ENCODE measurements around the gene SLC6A20.
"Not testable (repeated sequence)": the region's sequence is repeated elsewhere in the genome, so short reads cannot be mapped to it uniquely, and the experiment has no call there.

The SLC6A20 gene

DNA sequence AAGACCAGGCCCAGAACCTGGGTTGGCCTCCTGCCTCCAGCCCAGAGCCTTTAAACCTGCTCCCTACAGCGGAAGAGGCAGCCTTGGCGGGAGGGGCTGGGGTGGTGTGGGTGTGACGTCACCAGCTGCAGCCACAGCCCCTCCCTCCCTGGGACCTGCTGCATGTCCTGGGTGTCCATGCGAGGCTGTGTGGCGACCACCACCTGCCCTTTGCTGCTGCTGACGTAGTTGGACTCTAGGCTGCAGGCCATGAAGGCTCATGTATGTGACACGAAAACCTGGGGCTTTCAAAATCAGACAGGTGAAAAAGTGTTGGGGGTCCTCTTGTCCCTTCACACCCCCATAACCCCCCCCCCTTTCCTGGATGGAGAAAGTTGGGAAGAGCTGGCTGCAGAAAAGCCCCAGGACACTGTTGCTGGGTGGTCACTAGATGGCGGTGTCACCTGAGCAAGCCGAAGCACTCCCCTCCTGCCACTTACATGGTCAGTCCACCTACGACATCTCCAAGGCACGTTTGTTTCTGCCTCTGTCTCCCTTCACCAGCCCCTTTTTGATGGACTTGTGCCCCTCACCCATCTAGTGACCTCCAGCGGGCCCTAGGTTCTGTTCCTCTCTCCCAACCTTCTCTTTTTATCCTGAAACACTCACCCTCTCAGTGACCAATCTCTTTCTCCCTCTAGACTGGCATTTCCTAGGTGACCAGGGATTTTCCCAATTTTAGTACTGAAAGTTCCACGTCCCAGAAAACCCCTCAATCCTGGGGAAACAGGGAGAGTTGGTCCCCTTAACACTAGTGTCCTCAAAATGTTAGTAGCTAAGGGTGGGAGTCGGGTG lies 35.2 kb downstream of the SLC6A20 start:
- peak; percentile 64 for DNase-seq (ENCODE audit: low spot score)

DNA sequence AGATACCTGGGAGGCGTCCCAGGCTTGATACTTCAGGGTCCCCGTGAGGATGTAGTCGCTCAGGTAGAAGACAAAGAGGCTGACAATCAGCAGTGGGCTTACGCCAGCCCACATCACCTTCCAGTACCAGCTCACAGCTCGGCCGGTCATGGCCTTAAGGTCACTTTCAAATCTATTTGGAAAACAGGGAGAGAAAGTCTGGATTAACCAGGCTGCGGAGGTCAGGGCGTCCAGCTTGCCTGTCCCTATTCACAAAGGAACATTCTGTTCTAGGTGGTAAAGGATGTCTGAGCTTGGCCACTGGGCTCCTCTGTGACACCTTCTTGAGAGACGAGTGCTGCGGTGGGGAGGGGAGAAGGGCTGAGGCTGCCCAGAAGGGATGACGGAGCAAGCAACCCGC lies 36.5 kb downstream of the SLC6A20 start:
- no peak for DNase-seq (ENCODE audit: low spot score)

DNA sequence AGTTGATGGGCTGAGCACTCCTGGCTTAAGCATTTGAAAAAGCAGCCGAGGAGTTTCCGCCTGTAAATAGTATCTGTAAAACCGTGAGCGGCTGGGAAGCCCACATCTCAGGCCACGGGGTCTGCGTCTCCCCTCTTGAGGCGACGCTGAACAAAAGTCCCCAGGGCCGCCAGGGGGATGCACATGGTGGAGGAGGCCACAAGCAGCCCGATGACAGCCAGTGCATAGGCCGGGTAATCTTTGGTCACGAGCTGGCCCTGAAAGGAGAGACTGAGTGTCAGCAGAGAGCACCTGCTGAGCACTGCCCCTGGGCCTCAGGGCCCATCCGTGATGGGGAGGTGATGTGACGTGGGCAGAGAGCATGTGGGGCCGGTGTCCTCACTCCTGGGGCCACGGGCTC lies 37.5 kb downstream of the SLC6A20 start:
- peak; percentile 10 for DNase-seq (ENCODE audit: low spot score)

DNA sequence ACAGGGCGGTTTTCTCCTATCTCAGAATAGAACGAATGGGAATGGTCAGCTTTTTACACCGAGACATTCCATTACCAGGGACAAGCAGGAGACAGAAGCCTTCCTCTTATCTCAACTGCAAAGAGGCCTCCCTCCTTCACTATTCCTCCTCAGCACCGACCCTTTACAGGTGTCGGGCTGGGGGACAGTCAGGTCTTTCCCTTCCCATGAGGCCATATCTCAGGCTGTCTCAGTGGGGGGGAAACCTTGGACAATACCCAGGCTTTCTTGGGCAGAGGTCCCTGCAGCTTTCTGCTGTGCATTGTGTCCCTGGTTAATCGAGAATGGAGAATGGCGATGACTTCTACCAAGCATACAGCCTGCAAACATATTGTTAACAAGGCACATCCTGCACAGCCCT lies 39.2 kb downstream of the SLC6A20 start:
- DNase-seq (ENCODE audit: low spot score), result not testable (repeated sequence)

DNA sequence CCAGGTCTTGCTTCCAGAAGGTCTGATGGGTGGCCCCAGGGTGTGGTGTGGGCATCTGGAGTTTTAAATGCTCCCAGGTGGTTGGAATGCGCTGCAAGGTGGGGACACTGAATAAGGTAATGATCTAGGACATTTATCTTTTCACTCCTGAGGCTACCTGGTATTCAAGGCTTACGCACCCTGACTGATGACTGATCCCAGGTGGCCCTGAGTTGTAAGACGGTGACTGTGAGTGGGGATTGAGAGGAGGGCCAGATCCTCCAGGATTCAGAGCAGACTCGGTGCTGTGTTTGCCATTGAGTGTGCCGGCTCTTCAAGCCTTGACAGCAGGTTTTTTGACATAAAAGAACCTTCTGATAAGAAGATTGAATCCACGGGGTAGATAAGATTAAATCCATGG lies 40.3 kb downstream of the SLC6A20 start:
- DNase-seq (ENCODE audit: low spot score), result no peak

DNA sequence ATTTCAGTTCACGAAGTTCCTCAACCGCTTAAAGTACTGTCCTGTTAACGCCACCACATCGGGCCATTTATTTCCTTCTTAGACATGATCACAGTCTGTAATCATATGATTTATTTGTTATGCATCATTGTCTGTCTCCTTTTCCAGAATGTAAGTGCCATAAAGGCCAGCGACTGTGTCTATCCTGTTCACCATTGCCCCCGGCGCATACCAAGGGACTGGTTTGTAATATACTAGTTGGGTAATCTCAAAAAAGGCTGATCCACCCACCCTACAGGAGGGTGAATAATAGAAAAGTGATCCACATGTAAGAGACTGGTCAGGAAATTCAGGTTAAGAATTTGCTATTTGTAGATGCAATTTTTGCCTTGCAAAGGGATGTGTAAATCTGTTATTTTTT lies 41.9 kb downstream of the SLC6A20 start:
- no peak for DNase-seq (ENCODE audit: low spot score)

DNA sequence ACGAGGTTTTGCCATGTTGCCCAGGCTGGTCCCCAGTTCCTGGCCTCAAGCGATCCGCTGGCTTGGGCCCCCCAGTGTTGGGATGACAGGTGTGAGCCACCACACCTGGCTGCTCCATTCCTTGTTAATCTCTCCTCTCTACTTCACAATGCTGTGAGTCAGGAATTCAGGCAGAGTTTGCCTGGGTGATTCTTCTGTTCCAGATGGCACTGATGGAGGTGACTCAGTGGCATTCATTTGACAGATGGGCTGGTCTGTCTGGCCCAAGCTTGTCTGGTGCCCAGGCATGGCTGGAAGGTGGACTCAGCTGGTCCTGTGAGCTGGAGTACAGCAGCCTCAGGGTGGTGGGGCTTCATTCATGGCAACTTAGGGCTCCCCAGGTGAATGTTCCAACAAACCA lies 43.2 kb downstream of the SLC6A20 start:
- no peak for DNase-seq (ENCODE audit: low spot score)

DNA sequence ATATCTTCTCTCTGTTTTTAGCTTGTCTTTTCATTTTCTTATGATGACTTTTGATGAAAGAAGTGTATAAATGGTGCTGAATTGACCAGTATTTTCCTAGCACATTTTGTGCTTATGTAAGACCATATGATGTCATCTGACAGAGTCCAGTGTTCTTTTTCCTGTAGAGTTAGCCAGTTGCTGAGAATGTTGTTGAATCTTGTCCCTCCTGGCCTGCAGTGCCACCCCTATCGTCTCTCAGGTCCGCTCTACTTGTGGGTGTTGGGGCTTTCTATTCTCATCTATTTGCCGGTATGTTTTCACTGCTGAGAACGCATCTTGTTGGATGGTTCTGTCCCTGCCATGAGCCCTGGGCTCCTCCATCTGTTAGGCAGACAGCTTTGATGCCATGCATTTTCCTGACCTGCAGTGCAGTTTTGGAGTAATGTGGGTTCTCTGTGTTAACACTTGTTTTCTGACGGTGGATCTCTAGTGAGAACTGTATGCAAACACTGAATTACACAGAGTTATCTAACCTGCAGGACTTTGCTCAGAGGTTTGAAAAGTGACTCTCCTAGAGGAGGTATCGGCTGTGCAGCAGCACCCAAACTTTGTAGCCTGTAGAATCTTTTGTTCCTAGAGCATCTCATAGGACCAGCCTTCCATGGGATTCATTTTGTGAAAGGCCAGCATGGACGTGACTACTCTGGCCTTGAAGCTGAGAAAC lies 44.6 kb downstream of the SLC6A20 start:
- DNase-seq (ENCODE audit: low spot score), result no peak

DNA sequence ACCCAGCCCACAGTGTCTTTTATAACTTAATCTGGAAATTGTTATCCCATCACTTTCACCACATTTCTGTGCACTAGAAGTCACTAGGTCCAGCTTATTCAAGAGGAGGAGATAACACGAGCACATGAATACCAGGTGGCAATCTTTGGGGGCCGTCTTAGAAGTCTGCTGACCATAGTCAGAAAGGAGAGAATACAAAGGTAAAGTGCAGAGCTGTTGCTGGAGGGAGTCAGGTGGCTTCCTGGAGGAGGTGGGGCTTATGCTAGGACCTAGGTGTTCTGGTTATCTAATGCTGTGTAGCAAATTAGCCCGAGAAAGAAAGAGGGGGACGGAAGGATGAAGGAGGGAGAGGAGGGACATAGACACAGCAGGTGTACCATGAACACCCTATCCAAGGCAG lies 46.5 kb downstream of the SLC6A20 start:
- DNase-seq (ENCODE audit: low spot score), result no peak

DNA sequence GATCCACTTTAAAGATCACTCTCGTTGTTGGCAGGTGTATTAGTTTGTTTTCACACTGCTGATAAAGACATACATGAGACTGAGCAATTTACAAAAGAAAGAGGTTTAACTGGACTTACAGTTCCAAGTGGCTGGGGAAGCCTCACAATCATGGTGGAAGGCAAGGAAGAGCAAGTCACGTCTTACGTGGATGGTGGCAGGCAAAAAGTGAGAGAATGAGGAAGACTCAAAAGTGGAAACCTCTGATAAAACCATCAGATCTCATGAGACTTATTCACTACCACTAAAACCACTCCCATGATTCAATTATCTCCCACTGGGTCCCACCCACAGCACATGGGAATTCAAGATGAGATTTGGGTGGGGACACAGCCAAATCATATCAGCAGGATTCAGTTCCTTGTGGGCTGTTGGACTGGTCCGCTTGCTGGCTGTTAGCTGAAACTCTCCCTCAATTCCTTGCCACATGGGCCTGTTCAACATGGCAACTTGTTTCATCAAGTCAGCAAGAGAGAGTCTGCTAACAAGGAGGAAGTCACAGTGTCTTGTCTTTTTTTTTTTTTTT lies 47.2 kb downstream of the SLC6A20 start:
- DNase-seq (ENCODE audit: low spot score), result not testable (repeated sequence)

DNA sequence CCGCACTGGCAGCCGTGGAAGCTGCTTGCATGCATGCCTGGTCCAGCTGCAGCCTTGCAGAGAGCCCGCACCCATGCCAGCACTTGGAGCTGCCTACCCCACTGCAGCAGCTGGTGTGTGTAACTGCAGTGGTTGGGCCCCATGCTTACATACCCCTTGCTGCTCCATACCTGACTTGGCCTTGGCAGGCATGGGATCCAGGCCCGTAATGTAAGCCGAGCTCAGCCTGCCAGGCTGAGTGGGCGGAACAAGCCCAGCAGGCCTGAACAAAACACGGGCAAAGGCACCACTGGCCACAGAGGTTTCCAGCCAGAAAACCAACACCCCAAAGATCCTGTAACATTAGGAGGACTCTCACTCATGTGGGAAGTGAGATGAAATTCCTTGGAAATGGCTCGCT lies 48.3 kb downstream of the SLC6A20 start:
- no peak for DNase-seq (ENCODE audit: low spot score)

DNA sequence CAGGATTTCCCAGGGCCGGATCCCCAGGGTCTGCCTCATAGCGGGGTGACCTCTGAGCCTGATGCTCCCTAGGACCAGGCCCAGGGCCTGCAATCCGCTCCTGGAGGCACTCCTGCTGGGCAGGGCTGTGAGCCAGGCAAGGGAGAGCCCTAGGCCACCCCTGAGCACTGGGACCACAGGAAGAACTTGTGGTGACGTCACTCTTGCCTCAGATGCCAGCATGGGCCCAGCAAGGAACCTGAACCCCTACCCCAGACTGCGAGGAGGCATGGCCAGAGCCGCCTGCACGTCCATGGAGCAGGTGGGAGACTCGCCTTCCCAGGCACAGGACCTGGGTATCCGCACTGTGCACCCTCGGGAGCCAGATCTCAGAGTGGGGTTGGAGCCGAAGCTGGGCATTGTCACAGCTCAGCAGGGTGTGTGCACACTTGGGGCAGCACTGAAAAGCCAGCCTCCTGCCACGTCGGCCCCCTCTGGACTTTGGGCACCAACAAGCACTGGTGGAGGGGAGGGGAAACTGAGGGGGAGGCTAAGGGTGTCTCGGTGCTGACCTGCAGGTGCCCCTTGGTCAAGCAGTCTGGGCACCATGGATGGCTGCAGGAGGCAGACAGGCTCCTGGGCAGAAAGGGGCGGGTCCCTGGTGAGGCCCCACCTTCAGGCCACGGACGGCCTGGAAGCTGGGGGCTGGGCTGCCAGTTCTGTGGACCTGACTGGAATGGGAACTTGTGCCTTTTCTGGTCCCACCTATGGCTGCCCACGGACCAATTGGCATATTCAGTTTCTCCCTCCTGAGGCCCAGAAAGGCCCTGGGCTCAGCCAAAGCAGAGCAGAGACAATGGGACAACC lies 49.3 kb downstream of the SLC6A20 start:
- DNase-seq (ENCODE audit: low spot score), result no peak

DNA sequence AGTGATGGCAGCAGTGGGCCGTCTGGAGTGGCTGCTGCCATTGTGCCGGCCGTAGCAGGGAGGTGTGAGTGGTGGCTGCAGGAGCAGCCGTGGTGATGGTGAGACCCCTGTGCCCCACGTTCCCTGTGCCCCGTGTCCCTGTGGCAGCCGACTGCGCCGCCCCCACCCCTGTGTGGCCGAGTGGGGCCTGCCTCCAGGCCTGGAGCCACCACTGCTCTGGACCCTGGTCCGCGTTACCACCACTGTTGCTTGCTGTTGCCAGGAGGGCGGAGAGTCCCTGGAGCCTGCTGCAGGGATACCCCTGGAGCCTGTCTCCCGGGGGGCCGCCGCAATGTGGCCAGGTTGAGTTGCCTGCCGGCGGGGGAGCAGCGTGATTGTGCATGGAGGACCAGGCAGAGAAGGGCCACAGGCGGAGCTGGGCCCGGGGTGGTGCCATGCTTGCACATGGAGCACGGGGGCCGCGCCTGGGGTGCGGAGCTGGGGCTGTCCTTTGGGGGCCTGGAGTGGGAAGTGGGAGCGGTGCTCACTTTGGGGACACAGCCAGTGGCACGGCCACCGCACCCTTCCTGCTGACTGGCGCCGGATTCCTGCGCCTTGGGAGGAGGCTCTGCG lies 50.1 kb downstream of the SLC6A20 start:
- no peak for DNase-seq (ENCODE audit: low spot score)

DNA sequence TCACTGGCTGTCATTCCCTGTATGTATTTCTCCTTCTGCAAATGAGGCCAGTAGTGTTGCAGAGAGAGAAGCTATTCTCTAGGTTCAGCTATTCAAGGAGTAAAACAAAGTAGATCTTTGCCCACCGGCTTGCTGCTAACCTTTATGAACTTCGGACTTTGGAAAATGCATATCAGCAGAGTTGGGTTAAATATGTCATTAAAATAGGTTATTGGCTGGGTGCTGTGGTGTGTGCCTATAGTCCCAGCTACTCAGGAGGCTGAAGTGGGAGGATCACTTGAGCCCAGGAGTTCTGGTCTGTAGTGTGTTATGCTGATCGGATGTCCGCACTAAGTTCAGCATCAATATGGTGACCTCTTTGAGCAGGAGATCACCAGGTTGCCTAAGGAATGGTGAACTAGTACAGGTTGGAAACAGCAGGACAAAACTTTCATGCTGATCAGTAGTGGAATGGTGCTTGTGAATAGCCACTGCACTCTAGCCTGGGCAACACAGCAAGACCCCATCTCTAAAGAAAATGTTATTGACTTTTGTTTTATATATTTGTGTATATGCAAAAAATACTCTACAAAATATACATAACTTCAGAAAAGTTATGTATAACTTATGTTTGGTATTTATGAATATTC lies 53.8 kb downstream of the SLC6A20 start:
- DNase-seq (ENCODE audit: low spot score), result no peak

DNA sequence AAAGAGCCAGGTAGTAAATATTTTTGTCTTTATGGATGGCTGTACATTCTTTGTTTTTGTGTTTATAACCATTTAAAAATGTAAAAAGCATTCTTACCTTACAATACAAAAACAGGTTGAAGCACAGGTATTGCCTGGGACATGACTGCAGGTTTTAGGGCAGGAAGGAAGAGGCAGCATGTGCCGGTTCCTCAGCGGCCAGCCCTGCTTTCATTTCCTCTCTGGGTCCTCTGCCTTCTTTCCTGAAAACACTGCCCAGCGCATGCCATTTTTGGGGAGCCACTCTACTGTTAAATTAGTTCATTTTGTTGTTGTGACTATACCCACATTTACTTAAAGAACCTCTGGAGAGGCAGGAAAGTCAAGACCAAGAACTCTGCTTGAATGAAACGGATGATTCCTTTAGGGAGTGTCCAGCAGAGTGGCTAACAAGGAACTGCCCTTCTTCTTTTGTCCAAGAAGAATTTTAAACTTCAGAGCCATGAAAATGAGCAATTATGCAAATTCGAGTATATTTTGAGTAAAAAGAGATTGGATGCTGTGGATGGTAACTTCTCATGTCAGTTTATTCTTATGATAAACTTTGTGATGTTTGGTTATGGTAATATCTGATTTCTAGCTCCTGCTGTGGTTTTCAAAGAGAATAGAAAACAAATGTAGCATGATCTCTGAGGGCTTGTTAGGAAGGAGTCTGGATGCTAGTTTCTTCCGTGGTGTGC lies 54.4 kb downstream of the SLC6A20 start:
- DNase-seq (ENCODE audit: low spot score), result no peak

DNA sequence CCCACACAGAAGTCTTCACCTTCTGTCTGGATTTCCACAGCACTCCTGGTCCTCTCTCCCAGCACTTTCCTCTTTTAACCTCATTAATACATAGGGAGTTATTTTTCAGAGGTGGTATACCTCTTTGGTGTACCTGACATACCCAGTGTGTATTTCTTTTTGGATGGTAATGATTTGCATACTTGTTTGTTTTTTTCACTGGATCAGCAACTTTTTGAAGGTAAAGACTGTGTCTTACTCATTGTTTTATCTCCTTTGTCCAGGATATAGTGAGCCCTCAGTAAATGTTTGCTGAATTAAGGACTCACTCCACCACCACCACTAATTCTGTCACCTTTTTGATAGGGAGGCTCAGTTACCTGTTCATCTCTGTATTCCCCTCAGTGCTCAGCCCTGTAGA lies 55.1 kb downstream of the SLC6A20 start:
- no peak for DNase-seq (ENCODE audit: low spot score)

DNA sequence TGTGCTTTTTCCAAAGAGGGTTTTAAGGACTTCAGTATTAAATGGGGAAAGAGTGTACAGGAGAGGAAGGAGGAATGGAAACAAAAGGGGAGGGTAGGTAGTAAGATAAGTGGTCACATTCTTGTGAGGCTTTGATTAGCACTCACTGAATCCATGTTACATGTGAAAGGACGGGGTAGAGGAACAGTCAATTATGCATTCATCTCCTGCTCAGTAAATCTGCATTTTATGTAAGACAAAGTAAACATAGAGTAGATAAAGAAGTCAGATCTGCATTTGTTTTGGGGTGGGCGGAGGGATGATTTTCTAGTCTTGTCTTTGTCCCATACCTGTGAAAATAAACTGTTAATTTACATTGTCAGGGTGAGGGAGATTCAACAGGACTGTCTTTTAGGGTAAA lies 56.3 kb downstream of the SLC6A20 start:
- DNase-seq (ENCODE audit: low spot score), result no peak

DNA sequence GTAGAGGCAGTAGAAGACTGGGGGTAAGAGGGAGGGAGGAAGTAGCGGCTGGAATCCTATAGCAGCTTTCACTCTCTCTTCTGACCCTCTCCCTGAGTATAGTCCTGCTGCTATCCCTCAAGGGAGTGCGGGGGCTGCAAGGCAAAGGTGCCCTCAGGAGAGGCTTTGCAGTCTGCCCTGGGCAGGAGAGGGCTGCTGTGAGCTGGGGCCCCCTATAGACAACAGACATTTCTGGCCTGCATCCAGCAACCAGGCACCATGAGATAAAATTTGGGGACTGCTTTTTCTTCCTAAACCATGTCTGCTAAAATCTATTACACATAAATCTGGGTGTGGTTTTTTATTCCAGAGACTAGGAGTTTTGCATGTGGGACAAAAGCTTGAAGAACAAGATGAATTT lies 59.1 kb downstream of the SLC6A20 start:
- no peak for DNase-seq (ENCODE audit: low spot score)

DNA sequence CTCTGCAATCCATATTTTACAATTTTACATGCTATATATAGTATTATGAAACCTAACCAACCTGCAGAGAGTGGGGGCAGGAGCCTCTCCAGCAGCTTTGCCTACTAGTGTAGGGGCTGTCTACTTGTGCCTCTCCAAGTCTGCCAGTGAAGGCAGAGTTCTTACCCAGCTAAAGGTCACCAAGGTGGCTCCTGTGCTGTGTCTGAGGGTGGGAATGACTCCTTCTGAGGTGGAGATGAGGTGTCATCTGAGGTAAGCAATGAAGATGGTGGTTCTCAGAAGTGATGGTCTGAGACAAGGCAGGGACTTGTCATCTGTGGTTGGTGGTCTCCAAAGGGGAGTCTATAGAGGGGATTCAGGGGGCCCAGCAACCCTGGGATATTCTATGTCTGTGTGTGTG lies 59.6 kb downstream of the SLC6A20 start:
- DNase-seq (ENCODE audit: low spot score), result no peak

DNA sequence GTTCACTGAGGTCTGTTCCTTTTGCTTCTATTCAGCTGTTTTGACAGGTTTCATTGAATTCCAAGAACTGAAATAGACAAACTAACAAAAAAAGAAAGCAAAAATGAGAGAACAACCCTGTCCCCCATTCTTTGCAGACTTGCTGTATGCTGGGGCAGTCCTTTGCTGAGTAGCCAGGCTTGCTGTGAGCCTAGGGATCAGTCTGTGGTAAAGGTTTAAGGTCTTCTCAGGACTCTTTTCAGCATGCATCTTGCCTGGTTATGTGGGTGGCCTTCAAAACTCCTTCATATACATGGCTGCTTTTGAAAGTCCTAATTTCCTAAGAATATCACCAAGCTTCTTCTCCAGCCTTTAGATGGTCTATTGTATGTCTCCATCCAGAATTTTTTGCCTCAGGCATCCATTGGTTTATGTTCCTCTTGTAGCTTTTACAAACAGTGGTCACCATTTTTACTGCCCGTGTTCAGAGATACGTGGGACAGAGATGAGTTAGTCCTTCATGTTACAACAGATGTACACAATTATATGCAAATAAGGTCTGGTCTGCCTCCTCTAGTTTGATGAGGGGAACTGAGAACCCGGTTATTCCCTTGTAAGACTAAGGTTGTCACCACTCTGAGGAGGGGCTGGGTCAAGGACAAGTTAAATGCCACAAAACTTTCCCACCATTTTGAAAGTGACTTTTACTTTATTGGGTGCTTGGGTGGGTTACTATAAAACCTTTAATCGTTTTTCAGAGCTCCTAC lies 65.8 kb downstream of the SLC6A20 start:
- no peak for DNase-seq (ENCODE audit: low spot score)
